Psoas muscle (tissue), 8 donors: ENCODE measurements around the gene SLC1A1. TPM values are rescaled to one million over a fixed set of nuclear protein-coding genes. Genes with fewer than 3 reads are reported as not detected.

Source experiments
- ATAC-seq, 4 donors: fragments of 200-7000 bp; cut with Tn5 transposase; one replicate each; pipeline ENCODE4 v1.9.1; 2020; ENCODE audit warnings: moderate library complexity in 3 of 4, mild to moderate bottlenecking in 2 of 4
- DNase-seq, 2 donors: peaks; one replicate each; pipeline ENCODE4 v3.0.0-alpha.2; 2020
- H3K27ac ChIP-seq: fragments of 200-600 bp; one replicate; pipeline ENCODE4 v1.8.0; 2022
- H3K27me3 ChIP-seq, 3 donors: fragments of 200-600 bp in 1 of 3; one replicate each; pipeline versions ENCODE4 v1.6.1 to v1.8.0; 2013 to 2022; ENCODE audit warnings: low read length in 2 of 3, mild to moderate bottlenecking in 2 of 3, moderate library complexity in 1 of 3; ENCODE audit not compliant: insufficient read depth in 3 of 3
- H3K36me3 ChIP-seq, 2 donors: fragments of 200-600 bp in 1 of 2; one replicate each; pipeline versions ENCODE4 v1.6.1 to v1.8.0; 2013 to 2022; ENCODE audit warnings: low read depth in 1 of 2, mild to moderate bottlenecking in 1 of 2, moderate library complexity in 1 of 2; ENCODE audit not compliant: insufficient read depth in 1 of 2
- H3K4me1 ChIP-seq: fragments of 200-600 bp; one replicate; pipeline ENCODE4 v1.8.0; 2022
- H3K4me3 ChIP-seq: fragments of 200-600 bp; one replicate; pipeline ENCODE4 v1.8.0; 2022; ENCODE audit warnings: mild to moderate bottlenecking
- H3K9me3 ChIP-seq: fragments of 200-600 bp; one replicate; pipeline ENCODE4 v1.8.0; 2022
- CTCF ChIP-seq: fragments of 200-600 bp; IDR thresholded peaks from one replicate; pipeline ENCODE4 v1.8.0; 2022; ENCODE audit warnings: antibody characterized with exemption
- WGBS, 3 donors: extraction: QIAGEN DNeasy Blood & Tissue Kit; methylation state at CpG; one replicate each; pipeline versions ENCODE4 v1.1.6 to v1.1.7; 2013; 5-methylcytosine and 5-hydroxymethylcytosine counted together
- intact Hi-C, 2 donors: fragments of 100-400 bp; cut with DNase I; formaldehyde crosslinking; loops; one replicate each; pipeline versions ENCODE4 v1.11.0 to v1.14.2; 2022
- polyA plus RNA-seq, 3 donors: library from polyadenylated mRNA; stranded (reverse); fragments of 200-250 nt; gene quantifications; one replicate each; pipeline ENCODE4 v1.2.3, GENCODE V29; 2013
- total RNA-seq, 4 donors: library from RNA; stranded (reverse); fragmentation: NEBNext Ultra II Directional in 2 of 4; extraction: Animal tissue kit (Norgen Biotek cat#: 25700) in 2 of 4; gene quantifications; one replicate each; pipeline versions ENCODE4 v1.2.1 to v1.2.4, GENCODE V29; 2021 to 2023
- donor health status: healthy with polysubstance abuse.
- donor health status: DM: no; HTN: no; CAD: no; lungs with moderate emphysema.
- donor health status: Bipolar disorder and iron deficiency.
- donor health status: healthy.
- donor health status: DM: yes; HTN: yes; CAD: no.
- donor health status: DM: no; HTN: no; CAD: no.
- donor health status: DM: no; HTN: no; CAD: no.
- donor health status: DM: yes; HTN: yes; CAD: no.

The SLC1A1 gene
- total and polyA plus RNA-seq, 7 donors = 0.43 to 1.3 (median 1.0) TPM

DNA sequence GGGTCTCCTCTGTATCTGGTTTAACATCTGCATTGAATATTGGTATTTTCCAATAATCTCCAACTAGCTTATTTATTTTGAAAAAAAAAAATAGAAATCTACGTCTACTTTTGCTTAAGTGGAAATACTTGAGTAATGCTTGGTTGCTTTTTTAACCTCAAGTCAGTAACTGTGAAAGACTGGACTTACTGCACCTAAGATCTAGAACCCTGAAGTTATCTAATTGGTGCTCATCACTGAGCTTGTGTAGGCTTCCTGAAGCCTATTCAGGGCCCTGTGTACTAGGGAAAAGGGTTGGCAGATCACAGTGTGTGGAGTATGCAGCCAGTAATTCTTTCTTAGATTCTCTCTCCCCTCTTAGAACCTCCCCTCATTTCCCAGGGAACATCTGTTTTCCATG is 16.2 kb downstream of the SLC1A1 start:
- Histone ChIP-seq H3K4me1 (no peaks in the 10 kb centered on the region), H3K27me3 (peaks cover 0 to 1% (median 0%) of the 10 kb centered on the region in 3 donors), H3K9me3 (no peaks in the 10 kb centered on the region), H3K4me3 (no peak overlapping the region), H3K27ac (no peak overlapping the region), H3K36me3 (no peaks in the 10 kb centered on the region)
- intact Hi-C loops = no loop called here
- WGBS, 3 donors = 93 to 100% (median 93%) methylated on average over 1 of the region's 1 CpG
- no peak for TF ChIP-seq CTCF
- no peak for DNase-seq
- no peak for ATAC-seq

DNA sequence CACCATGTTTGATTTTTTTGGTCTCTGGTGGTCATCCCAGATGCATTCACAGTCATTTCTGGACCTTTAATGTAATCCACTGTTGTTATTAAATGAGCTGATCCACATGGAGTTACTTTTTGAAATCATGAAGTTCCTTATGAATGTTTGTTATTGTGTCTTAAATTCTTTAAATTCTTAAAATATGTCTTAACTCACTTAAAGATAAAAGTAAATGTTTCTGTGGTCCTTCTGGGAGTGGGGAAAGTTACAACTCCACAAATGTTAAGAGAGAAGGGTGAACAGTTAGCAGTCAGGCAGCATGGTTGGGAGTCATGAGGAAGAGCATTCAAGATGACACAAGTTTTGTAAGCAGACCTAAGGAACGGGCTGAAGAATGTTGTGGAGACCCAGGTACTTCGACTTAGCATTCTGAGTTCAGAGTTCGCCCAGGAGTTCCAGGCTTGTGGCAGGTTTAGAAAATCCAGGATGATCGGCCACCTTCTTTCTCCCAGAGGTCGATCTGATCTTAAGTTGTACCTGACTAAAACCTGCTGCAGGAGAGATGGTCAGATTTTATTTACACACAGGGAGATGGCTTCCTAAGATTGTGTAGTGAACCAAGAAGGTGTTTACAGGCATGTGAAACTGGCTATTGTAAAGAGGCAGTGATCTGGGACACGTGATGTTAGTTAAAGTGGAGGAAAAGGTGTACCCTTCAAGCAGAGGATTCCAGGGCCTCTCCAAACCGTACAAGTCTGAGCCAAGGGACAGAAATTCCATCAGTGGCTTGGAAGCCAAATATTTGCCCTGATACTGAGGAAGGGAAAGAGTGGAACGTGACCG is 17.2 kb downstream of the SLC1A1 start:
- Histone ChIP-seq H3K36me3 (no peaks in the 10 kb centered on the region), H3K4me1 (no peaks in the 10 kb centered on the region), H3K4me3 (no peak overlapping the region), H3K27ac (no peak overlapping the region), H3K27me3 (peaks cover 0 to 1% (median 0%) of the 10 kb centered on the region in 3 donors), H3K9me3 (no peaks in the 10 kb centered on the region)
- no peak for TF ChIP-seq CTCF
- 73 to 81% (median 75%) methylated on average over 9 of the region's 9 CpGs for WGBS, 3 donors
- no peak for DNase-seq
- no peak for ATAC-seq
- intact Hi-C loops = no loop called here

GRCh38 chr9:4508246-4508906 is 18.1 kb downstream of the SLC1A1 start:
- ATAC-seq = no peak
- WGBS, 3 donors = 75 to 80% (median 77%) methylated on average over 7 of the region's 7 CpGs
- H3K4me3 ChIP-seq = no peak overlapping the region
- H3K36me3 ChIP-seq = no peaks in the 10 kb centered on the region
- intact Hi-C loops = no loop called here
- H3K27ac ChIP-seq = no peak overlapping the region
- DNase-seq = no peak
- no peaks in the 10 kb centered on the region for H3K4me1 ChIP-seq
- peaks cover 0 to 1% (median 0%) of the 10 kb centered on the region in 3 donors for H3K27me3 ChIP-seq
- H3K9me3 ChIP-seq = no peaks in the 10 kb centered on the region
- no peak for TF ChIP-seq CTCF

GRCh38 chr9:4508907-4509589 is 18.8 kb downstream of the SLC1A1 start:
- 81 to 87% (median 82%) methylated on average over 3 of the region's 3 CpGs for WGBS, 3 donors
- no peak overlapping the region for H3K27ac ChIP-seq
- intact Hi-C loops = no loop called here
- H3K36me3 ChIP-seq = no peaks in the 10 kb centered on the region
- ATAC-seq (no peak), DNase-seq (no peak)
- no peak overlapping the region for H3K4me3 ChIP-seq
- no peaks in the 10 kb centered on the region for H3K4me1 ChIP-seq
- no peaks in the 10 kb centered on the region for H3K9me3 ChIP-seq
- H3K27me3 ChIP-seq = peaks cover 0 to 1% (median 0%) of the 10 kb centered on the region in 3 donors
- no peak for TF ChIP-seq CTCF
